ENCODE results near the gene EIF3C. TPM values are rescaled to one million over a fixed set of nuclear protein-coding genes. Genes with fewer than 3 reads are reported as not detected.
"Not testable (repeated sequence)": the region's sequence is repeated elsewhere in the genome, so short reads cannot be mapped to it uniquely, and the experiment has no call there.

EIF3C gene
- total and polyA plus RNA-seq, 2 of the 13 experiments (the other 11 are each of a cell fraction or from before 2014, with no cell fraction given), result 360 to 415 TPM

DNA sequence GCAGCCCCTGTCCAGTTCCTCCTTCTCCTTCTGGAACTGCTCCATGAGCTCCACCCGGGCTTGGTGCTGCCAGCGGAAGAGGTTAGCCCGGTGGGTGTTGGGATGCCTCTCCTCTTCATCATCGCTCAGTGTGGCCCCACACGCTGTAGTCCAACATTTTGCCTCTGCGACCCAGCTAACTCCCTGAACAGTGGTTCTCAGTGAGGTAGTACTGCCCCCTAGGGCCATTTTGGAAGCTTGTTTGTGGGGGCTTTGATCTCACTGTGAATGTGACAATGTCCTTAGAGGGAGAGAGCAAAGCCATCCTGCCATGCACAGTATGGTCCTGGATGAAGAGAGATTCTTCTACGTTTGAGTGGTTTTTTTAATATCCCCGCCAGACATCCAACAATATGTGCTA lies 9.9 kb upstream of the EIF3C start:
- H3K27me3 ChIP-seq (ENCODE audit: control insufficient read depth in 1 of 2, insufficient read depth in 2 of 2, low read length in 2 of 2); H3K4me1 ChIP-seq (ENCODE audit: insufficient read depth, low read length); H4K20me1 ChIP-seq (ENCODE audit: insufficient read depth, low read length); H3K9ac ChIP-seq (ENCODE audit: insufficient read depth, low read depth, low read length); H2AFZ ChIP-seq (ENCODE audit: low read length); H3K4me3 ChIP-seq (replicated peaks in 1 of 3; ENCODE audit: insufficient read depth in 1 of 3, low read depth in 2 of 3, low read length in 3 of 3); in situ Hi-C loops (cut with HindIII; ENCODE audit: extremely low pct_ligation_motif_present, low pct_unique_long_range_greater_than_20kb); H3K79me2 ChIP-seq (ENCODE audit: insufficient read depth, low read length); POLR2A ChIA-PET; H3K4me2 ChIP-seq (ENCODE audit: low read depth, low read length); CTCF ChIA-PET (ENCODE audit: low intra/inter-chr PET ratio, low total read pairs); H3K36me3 ChIP-seq (replicated peaks in 1 of 2; ENCODE audit: control insufficient read depth in 1 of 2, insufficient read depth in 2 of 2, low read length in 2 of 2); DNase-seq (ENCODE audit: low spot score); intact Hi-C loops (cut with micrococcal nuclease; ENCODE audit: unreplicated experiment); H3K9me3 ChIP-seq (ENCODE audit: low read length); H3K27ac ChIP-seq (ENCODE audit: extremely low read length, insufficient read depth, low read length); BruUV-seq (replicated peaks): not testable (repeated sequence)
- peak; percentile 52 for FAIRE-seq
- ATAC-seq, result peak; percentile 44; the same call in 2 of the 3 replicates
- WGBS (ENCODE audit: low lambda C conversion rate), result no CpG with 5 or more reads among the region's 8 CpGs

DNA sequence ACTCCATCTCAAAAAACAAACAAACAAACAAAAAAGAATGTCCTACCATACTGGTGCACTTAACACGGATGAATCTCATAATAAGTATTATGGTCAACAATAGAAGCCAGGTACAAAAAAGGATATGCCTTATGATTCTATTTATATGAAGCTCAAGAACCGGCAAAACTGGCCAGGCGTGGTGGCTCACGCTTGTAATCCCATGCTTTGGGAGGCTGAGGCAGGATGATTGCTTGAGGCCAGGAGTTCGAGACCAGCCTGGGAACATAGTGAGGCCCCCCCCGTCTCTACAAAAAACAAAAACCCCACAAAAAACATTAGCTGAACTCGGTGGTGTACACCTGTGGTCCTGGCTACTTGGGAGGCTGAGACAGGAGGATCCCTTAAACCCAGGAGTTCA lies 7.0 kb upstream of the EIF3C start:
- WGBS (ENCODE audit: low lambda C conversion rate), result no CpG with 5 or more reads among the region's 7 CpGs
- FAIRE-seq; ATAC-seq; H3K9me3 ChIP-seq (ENCODE audit: low read length); H3K27me3 ChIP-seq (ENCODE audit: control insufficient read depth in 1 of 2, insufficient read depth in 2 of 2, low read length in 2 of 2); in situ Hi-C loops (cut with HindIII; ENCODE audit: extremely low pct_ligation_motif_present, low pct_unique_long_range_greater_than_20kb); H3K79me2 ChIP-seq (ENCODE audit: insufficient read depth, low read length); BruUV-seq (replicated peaks); H3K4me3 ChIP-seq (replicated peaks in 1 of 3; ENCODE audit: insufficient read depth in 1 of 3, low read depth in 2 of 3, low read length in 3 of 3); H3K9ac ChIP-seq (ENCODE audit: insufficient read depth, low read depth, low read length); H3K4me2 ChIP-seq (ENCODE audit: low read depth, low read length); H2AFZ ChIP-seq (ENCODE audit: low read length); H4K20me1 ChIP-seq (ENCODE audit: insufficient read depth, low read length); POLR2A ChIA-PET; H3K27ac ChIP-seq (ENCODE audit: extremely low read length, insufficient read depth, low read length); H3K4me1 ChIP-seq (ENCODE audit: insufficient read depth, low read length); DNase-seq (ENCODE audit: low spot score); H3K36me3 ChIP-seq (replicated peaks in 1 of 2; ENCODE audit: control insufficient read depth in 1 of 2, insufficient read depth in 2 of 2, low read length in 2 of 2); CTCF ChIA-PET (ENCODE audit: low intra/inter-chr PET ratio, low total read pairs); intact Hi-C loops (cut with micrococcal nuclease; ENCODE audit: unreplicated experiment): not testable (repeated sequence)

DNA sequence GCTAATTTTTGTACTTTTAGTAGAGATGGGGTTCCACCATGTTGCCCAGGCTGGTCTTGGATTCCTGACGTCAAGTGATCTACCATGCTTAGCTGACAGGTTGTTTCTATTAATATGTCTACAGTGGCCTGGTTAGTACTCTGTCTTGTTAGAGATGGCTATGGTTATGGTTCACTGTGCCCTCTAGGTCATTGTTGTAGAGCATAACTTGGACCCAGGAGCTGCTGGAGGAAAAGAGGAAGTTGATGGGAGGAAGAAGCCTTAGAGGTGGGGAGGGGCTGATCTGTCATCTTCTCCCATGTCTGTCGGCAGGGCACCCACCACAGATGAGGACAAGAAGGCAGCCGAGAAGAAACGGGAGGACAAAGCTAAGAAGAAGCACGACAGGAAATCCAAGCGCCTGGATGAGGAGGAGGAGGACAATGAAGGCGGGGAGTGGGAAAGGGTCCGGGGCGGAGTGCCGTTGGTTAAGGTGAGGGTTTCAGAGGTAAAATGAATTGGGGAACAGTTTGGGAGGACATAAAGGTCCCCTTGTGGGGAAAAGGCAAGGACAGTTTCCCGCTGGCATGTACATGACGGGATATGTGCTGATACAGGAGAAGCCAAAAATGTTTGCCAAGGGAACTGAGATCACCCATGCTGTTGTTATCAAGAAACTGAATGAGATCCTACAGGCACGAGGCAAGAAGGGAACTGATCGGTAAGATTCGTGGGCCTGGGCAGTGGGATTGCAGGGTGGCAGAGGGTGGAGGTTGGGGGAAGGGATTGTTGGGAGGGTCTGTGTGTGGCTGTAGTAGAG lies 11.8 kb downstream of the EIF3C start:
- intact Hi-C loops (cut with micrococcal nuclease; ENCODE audit: unreplicated experiment); H3K9ac ChIP-seq (ENCODE audit: insufficient read depth, low read depth, low read length); in situ Hi-C loops (cut with HindIII; ENCODE audit: extremely low pct_ligation_motif_present, low pct_unique_long_range_greater_than_20kb); H3K27me3 ChIP-seq (ENCODE audit: control insufficient read depth in 1 of 2, insufficient read depth in 2 of 2, low read length in 2 of 2); POLR2A ChIA-PET; H3K9me3 ChIP-seq (ENCODE audit: low read length); H3K36me3 ChIP-seq (replicated peaks in 1 of 2; ENCODE audit: control insufficient read depth in 1 of 2, insufficient read depth in 2 of 2, low read length in 2 of 2); ATAC-seq; CTCF ChIA-PET (ENCODE audit: low intra/inter-chr PET ratio, low total read pairs); H3K27ac ChIP-seq (ENCODE audit: extremely low read length, insufficient read depth, low read length); FAIRE-seq; H3K4me1 ChIP-seq (ENCODE audit: insufficient read depth, low read length); H3K79me2 ChIP-seq (ENCODE audit: insufficient read depth, low read length); DNase-seq (ENCODE audit: low spot score); H3K4me2 ChIP-seq (ENCODE audit: low read depth, low read length); BruUV-seq (replicated peaks); H2AFZ ChIP-seq (ENCODE audit: low read length); H4K20me1 ChIP-seq (ENCODE audit: insufficient read depth, low read length); H3K4me3 ChIP-seq (replicated peaks in 1 of 3; ENCODE audit: insufficient read depth in 1 of 3, low read depth in 2 of 3, low read length in 3 of 3): not testable (repeated sequence)
- WGBS (ENCODE audit: low lambda C conversion rate), result 97% methylated on average over 14 of the region's 15 CpGs

DNA sequence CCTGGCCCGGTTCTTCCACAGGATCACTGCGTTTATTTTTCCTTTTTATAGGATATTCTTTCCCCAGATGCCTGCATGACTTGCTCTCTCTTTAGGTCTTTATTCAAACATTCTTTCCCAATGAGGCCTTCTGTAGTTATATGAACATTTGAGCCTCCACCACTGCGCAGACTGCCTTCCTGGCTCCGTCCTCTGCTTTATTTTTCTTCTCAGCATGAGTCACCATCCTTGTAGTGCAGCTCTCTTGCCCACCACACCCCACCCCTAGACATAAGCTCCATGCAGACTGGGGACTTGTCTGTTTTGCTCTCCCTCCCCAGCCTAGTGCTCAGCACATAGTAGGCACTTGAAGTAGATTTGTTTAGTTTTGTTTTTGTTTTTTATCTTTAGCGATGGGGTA lies 20.0 kb downstream of the EIF3C start:
- H2AFZ ChIP-seq (ENCODE audit: low read length); CTCF ChIA-PET (ENCODE audit: low intra/inter-chr PET ratio, low total read pairs); H3K9ac ChIP-seq (ENCODE audit: insufficient read depth, low read depth, low read length); H3K9me3 ChIP-seq (ENCODE audit: low read length); ATAC-seq; H3K4me3 ChIP-seq (replicated peaks in 1 of 3; ENCODE audit: insufficient read depth in 1 of 3, low read depth in 2 of 3, low read length in 3 of 3); intact Hi-C loops (cut with micrococcal nuclease; ENCODE audit: unreplicated experiment); in situ Hi-C loops (cut with HindIII; ENCODE audit: extremely low pct_ligation_motif_present, low pct_unique_long_range_greater_than_20kb); H3K27me3 ChIP-seq (ENCODE audit: control insufficient read depth in 1 of 2, insufficient read depth in 2 of 2, low read length in 2 of 2); DNase-seq (ENCODE audit: low spot score); H3K4me1 ChIP-seq (ENCODE audit: insufficient read depth, low read length); POLR2A ChIA-PET; FAIRE-seq; H3K4me2 ChIP-seq (ENCODE audit: low read depth, low read length); H3K36me3 ChIP-seq (replicated peaks in 1 of 2; ENCODE audit: control insufficient read depth in 1 of 2, insufficient read depth in 2 of 2, low read length in 2 of 2); H3K27ac ChIP-seq (ENCODE audit: extremely low read length, insufficient read depth, low read length); H4K20me1 ChIP-seq (ENCODE audit: insufficient read depth, low read length); BruUV-seq (replicated peaks); H3K79me2 ChIP-seq (ENCODE audit: insufficient read depth, low read length): not testable (repeated sequence)
- WGBS (ENCODE audit: low lambda C conversion rate), result 100% methylated on average over 1 of the region's 5 CpGs

All from HepG2 (cell line).